HEK293T (cell line): Measurements from ENCODE around the gene PITPNM3.

Experiments
- SUZ12 ChIP-seq: fragments of 450-650 bp; IDR thresholded peaks from 2 replicates; pipeline ENCODE4 v1.6.1; 2016; ENCODE audit warnings: mild to moderate bottlenecking
- TF ChIP-seq, protein P1 (sequence below): fragments of 450-650 bp; IDR thresholded peaks from 2 replicates; pipeline ENCODE4 v1.6.1; 2016

- TF ChIP-seq, protein P1, sequence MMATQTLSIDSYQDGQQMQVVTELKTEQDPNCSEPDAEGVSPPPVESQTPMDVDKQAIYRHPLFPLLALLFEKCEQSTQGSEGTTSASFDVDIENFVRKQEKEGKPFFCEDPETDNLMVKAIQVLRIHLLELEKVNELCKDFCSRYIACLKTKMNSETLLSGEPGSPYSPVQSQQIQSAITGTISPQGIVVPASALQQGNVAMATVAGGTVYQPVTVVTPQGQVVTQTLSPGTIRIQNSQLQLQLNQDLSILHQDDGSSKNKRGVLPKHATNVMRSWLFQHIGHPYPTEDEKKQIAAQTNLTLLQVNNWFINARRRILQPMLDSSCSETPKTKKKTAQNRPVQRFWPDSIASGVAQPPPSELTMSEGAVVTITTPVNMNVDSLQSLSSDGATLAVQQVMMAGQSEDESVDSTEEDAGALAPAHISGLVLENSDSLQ = no peak
- TF ChIP-seq SUZ12 = no peak
Measured at GRCh38 chr17:6408276-6408675, 148.1 kb downstream of the PITPNM3 start.
